Type B pancreatic cell (in vitro differentiated cells): ENCODE data around the gene PRDM16. TPM values are rescaled to one million over a fixed set of nuclear protein-coding genes. Genes with fewer than 3 reads are reported as not detected.

Experiments
- DNase-seq: peaks from one replicate; pipeline ENCODE4 v3.0.0; 2021; ENCODE audit warnings: mixed read lengths; ENCODE audit not compliant: unreplicated experiment; ENCODE audit errors: extremely low spot score
- H3K27ac Mint-ChIP-seq: 2 replicates; pipeline ENCODE4 v1.8.0; 2021; ENCODE audit warnings: mild to moderate bottlenecking, mixed read lengths
- H3K27me3 Mint-ChIP-seq: 2 replicates; pipeline ENCODE4 v1.8.0; 2021; ENCODE audit warnings: mixed read lengths
- H3K36me3 Mint-ChIP-seq: 2 replicates; pipeline ENCODE4 v1.8.0; 2021; ENCODE audit warnings: mixed read lengths
- H3K4me1 Mint-ChIP-seq: one replicate; pipeline ENCODE4 v1.8.0; 2021; ENCODE audit warnings: mixed read lengths; ENCODE audit not compliant: unreplicated experiment
- H3K4me3 Mint-ChIP-seq: 2 replicates; pipeline ENCODE4 v1.8.0; 2021; ENCODE audit warnings: mild to moderate bottlenecking, mixed read lengths
- H3K9me3 Mint-ChIP-seq: 2 replicates; pipeline ENCODE4 v1.8.0; 2021; ENCODE audit warnings: mixed read lengths
- total RNA-seq: library from RNA; stranded (reverse); gene quantifications from 2 replicates; pipeline ENCODE4 v1.2.1, GENCODE V29; 2021; ENCODE audit warnings: low replicate concordance
- TF ChIP-seq, protein P1 (sequence below): fragments of 200-600 bp; sonication (generic); conservative IDR thresholded peaks from 2 replicates; pipeline ENCODE4 v1.5.0; 2021; ENCODE audit warnings: antibody characterized with exemption, mild to moderate bottlenecking

Gene PRDM16
- total RNA-seq, 1 donor from 2014 or later = 23.6 TPM

DNA sequence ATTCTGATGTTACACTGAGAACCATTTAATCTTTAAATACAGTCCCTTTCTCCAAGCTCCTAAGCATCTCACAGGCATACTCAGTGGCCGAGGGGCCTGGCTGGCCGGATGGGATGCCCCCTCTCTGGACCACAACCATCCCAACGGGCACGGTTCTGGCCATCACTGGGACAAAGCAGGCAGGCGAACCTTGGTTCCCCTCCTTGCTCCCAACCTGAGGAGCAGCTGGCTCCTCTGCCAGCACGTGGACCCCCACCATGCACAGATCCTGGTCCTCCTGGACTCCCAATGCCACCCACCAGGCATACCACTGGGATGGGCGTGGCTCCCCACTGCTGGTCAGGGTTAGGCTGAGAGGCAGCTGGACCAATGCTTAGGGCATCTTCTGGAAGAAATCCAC is 19.8 kb upstream of the PRDM16 start:
- Mint-ChIP-seq H3K4me1 (no peaks in the 10 kb centered on the region), H3K4me3 (no peak overlapping the region), H3K9me3 (no peaks in the 10 kb centered on the region), H3K36me3 (no peaks in the 10 kb centered on the region), H3K27ac (no peak overlapping the region), H3K27me3 (peaks cover 34% of the 10 kb centered on the region)
- TF ChIP-seq, protein P1, sequence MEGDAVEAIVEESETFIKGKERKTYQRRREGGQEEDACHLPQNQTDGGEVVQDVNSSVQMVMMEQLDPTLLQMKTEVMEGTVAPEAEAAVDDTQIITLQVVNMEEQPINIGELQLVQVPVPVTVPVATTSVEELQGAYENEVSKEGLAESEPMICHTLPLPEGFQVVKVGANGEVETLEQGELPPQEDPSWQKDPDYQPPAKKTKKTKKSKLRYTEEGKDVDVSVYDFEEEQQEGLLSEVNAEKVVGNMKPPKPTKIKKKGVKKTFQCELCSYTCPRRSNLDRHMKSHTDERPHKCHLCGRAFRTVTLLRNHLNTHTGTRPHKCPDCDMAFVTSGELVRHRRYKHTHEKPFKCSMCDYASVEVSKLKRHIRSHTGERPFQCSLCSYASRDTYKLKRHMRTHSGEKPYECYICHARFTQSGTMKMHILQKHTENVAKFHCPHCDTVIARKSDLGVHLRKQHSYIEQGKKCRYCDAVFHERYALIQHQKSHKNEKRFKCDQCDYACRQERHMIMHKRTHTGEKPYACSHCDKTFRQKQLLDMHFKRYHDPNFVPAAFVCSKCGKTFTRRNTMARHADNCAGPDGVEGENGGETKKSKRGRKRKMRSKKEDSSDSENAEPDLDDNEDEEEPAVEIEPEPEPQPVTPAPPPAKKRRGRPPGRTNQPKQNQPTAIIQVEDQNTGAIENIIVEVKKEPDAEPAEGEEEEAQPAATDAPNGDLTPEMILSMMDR = no peak
- DNase-seq = peak; percentile 51

DNA sequence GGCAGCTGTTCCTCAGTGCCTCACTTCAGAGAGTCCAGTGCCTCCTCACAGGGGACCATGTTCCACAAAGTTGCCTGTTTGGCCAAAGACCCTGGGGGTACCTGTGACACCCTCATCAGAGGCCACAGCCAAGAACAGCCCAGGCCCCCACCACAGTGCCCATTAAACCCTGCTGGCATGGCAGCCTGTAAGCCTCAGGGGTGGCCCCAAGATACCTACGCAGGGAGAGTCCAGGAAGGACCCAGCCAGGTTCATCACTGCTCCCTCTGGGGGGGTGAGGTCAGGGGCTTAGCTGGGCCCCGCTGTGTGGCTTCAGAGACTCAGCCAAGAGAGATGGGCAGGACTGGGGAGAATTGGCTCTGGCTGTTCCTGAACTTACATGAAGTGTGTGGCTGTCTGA is 19.1 kb upstream of the PRDM16 start:
- DNase-seq = peak; percentile 52
- H3K4me3 Mint-ChIP-seq = no peak overlapping the region
- H3K27ac Mint-ChIP-seq = no peak overlapping the region
- H3K36me3 Mint-ChIP-seq = no peaks in the 10 kb centered on the region
- TF ChIP-seq, protein P1 = no peak
- H3K4me1 Mint-ChIP-seq = no peaks in the 10 kb centered on the region
- peaks cover 33% of the 10 kb centered on the region for H3K27me3 Mint-ChIP-seq
- no peaks in the 10 kb centered on the region for H3K9me3 Mint-ChIP-seq

DNA sequence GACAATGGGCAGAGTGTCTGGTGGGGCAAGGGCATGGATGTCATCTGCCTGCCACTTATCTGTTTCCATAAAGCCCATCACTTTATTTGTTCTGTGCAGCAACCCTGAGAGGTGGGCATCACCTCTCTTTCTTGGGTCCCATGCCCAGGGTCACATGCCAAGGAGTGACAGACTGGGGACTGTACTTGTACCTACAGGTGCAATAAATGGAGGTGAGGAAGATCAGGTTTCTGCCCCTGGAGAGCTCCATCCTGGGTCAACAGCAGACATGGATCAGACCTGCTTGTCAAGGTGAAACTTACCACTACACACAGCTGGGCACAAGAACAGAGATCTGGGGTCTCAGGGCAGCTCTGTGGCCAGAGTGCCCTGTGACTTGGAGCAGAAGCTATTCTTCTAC is 18.4 kb upstream of the PRDM16 start:
- Mint-ChIP-seq H3K9me3 (no peaks in the 10 kb centered on the region), H3K27me3 (peaks cover 32% of the 10 kb centered on the region), H3K27ac (no peak overlapping the region), H3K4me1 (no peaks in the 10 kb centered on the region), H3K36me3 (no peaks in the 10 kb centered on the region), H3K4me3 (no peak overlapping the region)
- TF ChIP-seq, protein P1 = no peak
- DNase-seq = peak; percentile 52

DNA sequence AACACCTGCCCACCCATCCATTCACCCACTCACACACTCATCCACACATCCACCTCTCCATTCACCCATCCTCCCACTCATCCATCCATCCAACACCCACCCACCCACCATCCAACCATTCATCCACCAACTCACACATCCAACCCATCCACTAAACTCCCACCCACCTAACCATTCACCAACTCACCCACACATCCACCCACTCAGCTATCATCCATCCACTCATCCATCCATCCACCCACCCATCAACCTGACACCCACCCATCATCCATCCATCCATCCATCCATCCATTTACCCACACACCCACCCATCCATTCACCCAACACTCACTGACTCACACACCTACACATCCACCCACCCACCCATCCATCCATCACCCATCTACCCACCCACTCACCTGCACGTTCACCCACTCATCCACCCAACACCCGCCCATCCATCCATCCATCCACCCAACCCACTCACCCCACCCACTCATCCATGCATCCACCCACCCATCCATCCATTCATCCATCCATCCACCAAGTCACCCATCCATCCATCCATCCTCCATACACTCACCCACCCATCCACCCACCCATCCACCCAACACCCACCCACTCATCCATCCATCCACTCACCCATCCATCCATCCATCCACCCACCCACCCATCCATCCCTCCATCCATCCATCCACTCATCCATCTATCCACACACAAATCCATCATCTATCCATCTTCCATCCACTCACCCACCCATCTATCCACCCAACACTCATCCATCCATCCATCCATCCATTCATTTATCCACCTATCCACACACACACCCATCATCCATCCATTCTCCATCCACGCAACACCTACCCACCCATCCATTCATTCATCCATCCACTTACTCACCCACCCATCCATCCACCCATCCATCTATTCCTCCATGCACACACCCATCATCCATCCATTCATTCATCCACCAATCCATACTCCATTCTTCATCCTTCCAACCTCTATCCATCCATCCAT is 17.4 kb upstream of the PRDM16 start:
- Mint-ChIP-seq H3K27ac (no peak overlapping the region), H3K4me3 (no peak overlapping the region), H3K27me3 (peaks cover 34% of the 10 kb centered on the region), H3K36me3 (no peaks in the 10 kb centered on the region), H3K4me1 (no peaks in the 10 kb centered on the region), H3K9me3 (no peaks in the 10 kb centered on the region)
- DNase-seq = peak; percentile 43
- TF ChIP-seq, protein P1 = no peak

DNA sequence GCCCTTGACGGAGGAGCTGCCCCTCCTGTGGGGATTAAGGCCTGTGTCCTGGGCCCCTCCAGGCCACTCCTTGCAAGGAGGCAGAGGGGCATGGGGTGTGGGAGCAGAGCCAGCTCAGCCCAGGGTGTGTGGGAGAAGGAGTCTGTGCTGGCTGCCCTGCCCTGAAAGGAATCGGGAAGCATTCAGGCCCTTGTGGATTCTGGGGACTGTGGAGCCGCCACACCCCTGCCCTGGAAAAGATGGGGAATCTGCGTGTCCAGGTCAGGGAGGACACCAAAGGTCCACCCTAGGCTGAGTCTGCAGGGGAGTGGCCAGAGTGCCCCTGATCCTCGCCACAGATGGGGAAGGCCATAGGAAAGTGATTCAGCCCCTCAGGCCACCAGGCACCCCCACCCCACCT is 16.5 kb upstream of the PRDM16 start:
- Mint-ChIP-seq H3K27ac (no peak overlapping the region), H3K4me1 (no peaks in the 10 kb centered on the region), H3K27me3 (peaks cover 36% of the 10 kb centered on the region), H3K4me3 (no peak overlapping the region), H3K36me3 (no peaks in the 10 kb centered on the region), H3K9me3 (peaks cover 5% of the 10 kb centered on the region)
- TF ChIP-seq, protein P1 = no peak
- DNase-seq = peak; percentile 58
